ENCODE data around the gene SCAMP2.

Gene SCAMP2

GRCh38 chr15:74858369-74858740, 14.8 kb downstream of the SCAMP2 start:
- DNase-seq (ENCODE audit: low read depth): no peak

- DNase-seq (ENCODE audit: low read depth): no peak
Observed at GRCh38 chr15:74857671-74858368, 15.3 kb downstream of the SCAMP2 start.

DNA sequence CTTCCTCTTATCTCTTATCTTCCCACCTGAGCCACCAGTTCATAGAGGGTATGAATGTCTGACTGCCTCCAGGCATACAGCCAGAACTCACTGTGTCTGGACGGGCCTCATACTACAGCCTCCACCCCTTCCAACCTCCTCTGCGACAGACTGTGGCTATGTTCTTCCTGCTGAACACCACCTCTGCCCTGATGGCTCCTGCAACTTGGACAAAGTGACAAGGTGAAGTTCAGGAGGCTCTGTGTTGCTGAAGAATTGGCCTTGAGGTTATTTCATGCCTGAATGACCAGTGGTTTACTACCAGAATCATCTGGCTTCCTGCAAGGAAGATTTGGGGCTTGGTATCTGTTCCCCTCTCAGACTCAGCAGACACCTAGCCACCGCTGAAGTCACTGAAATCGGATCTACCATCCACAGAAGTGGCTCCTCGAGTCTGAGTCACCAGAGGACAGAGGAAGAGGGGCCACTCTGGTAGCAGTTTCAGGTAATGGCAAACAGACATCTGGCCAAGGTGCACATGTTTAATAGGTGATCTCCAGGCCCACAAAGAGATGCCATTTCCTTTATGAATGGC, 16.0 kb downstream of the SCAMP2 start:
- DNase-seq (ENCODE audit: low read depth): no peak

GRCh38 chr15:74856537-74856936, 16.6 kb downstream of the SCAMP2 start:
- DNase-seq (ENCODE audit: low read depth): no peak

DNA sequence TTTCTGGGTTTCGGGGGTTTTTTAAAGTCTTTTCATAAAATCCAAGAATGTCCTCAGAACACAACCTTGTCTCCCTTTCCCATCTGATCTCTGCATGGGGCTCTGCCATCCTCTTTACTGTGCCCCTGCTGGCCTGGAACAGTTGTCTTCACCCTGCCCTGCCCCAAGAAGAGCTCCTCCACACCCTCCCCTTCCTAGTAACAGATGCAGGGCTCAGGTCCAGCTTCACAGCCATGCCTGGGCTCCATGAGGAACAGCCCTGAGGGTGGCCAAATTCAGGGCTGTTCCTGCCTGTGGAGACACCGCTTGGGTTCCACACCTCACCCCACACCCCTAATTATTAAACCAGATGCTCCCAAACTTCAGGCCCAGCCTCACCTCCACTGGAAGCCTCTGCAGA, 17.3 kb downstream of the SCAMP2 start:
- no peak for DNase-seq (ENCODE audit: low read depth)

- DNase-seq (ENCODE audit: low read depth): no peak
Observed at GRCh38 chr15:74854453-74855022, 18.6 kb downstream of the SCAMP2 start.

DNA sequence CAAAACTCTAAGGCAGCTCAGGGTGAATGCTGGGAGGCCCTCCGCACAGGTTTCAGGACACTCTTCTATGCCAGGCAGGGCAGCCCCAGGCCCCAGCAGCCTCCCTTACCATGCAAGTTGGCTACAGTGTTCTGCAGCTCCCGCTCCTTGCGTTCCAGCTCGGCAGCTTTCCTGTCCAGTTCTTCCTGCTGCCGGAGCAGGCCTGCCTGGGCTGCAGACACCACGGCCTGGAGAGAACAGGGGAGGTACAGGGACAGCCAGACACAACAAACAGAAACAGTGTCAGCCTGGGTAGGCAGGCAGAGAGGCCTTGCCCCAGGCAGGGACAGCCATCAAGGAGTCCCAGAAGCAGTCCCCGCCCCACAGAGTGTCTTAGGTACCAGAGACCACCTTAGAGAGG, 21.2 kb downstream of the SCAMP2 start:
- no peak for DNase-seq (ENCODE audit: low read depth)

DNA sequence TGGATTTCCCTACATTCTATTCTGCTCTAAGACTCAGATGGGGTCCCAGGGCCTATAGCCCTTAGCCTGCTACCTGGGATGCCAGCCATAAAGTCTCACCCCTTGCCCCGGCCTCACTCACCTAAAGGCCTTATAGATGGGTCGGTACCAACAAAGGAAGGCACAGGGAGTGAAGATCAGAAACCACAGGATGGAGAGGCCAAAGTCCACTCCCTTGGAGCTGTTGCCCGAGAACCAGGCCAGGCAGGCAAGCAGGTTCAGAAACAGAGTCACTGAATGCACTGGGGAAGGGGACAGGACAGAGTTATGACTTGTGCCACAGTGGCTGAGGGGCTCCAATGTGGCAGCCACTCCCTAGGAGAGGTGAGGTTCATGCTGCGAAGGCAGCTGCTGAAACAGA, 22.8 kb downstream of the SCAMP2 start:
- no peak for DNase-seq (ENCODE audit: low read depth)

GRCh38 chr15:74847432-74847831, 25.7 kb downstream of the SCAMP2 start:
- DNase-seq (ENCODE audit: low read depth): no peak

DNA sequence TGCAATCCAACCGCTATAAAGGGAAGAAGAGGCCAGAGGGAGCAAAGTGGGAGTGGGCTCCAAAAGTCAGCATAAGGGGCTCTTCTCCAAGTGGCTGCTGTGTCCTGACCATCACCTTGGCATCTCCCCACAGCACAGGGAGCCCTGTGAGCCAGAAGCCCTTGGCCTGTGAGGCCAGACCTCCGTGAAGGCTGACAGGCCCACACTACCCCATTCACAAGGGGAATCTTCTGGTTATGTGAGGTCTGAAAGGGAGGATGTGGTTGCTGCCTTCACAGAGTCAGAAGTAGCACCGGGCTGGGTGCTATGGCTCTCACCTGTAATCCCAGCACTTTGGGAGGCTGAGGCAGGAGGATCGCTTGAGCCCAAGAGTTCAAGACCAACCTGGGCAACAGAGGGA, 27.6 kb downstream of the SCAMP2 start:
- no peak for DNase-seq (ENCODE audit: low read depth)

GRCh38 chr15:74845208-74845568, 28.0 kb downstream of the SCAMP2 start:
- peak; percentile 19 for DNase-seq (ENCODE audit: low read depth)

DNA sequence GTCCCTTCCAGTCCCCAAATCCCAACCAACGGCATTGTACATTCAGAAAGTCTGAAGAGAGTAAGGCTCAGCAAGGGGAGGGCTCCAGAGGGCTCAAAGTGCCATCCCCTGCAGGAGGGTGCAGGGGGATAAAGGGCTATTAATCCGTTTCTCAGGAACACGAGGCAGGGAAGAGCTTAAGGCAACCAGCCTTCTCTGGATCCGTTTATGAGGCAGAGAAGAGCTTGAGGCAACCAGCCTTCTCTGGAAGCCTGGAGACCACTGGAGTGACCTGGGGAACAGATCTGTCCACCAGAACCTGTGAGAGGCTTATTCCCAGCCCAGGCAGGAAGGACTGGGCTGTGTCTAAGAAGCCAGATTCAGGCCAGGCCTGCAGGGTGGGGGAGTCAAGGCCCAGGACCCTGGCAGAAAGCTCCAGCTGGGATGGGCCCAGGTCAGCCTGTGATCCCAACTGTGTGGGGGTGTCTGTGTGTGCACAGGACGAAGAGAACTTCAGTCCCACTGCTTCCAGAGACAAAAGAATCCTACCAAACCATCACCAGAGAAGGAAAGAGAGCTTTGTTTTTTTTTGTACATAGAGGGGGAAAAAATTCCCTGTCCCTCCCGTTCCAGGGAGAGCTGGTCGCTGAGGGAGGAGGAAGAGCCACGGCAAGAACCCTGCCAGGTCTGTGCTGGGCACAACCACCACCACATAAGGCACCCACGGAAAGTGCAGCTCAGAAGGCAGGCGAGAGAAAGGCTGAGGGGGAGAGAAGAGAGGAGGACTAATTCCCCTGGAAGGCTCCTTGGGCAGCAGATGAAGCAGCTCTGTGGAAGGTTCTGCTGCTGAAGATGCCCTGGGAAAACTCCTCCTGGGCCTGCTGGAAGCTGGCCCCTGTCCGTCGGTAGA, 28.6 kb downstream of the SCAMP2 start:
- no peak for DNase-seq (ENCODE audit: low read depth)

DNA sequence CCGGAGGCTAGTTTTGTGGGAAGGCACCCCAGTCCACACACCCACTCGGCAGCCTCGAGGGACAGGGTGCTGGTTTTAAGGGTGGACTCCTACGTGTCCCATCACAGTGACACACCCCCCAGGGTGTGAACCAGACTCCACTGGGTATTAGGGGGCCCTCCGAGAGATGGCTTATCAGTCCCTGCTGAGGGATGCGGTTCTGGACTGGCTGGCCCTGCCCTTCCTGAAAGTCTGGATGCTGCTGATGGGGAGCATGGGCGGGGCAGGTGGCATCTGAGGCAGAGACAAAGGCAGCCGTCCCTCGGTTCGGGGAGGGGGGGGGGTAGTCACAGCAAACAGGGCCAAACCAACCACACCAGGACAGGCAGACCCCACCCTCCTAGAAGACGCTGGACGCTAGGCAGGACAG, 29.3 kb downstream of the SCAMP2 start:
- DNase-seq (ENCODE audit: low read depth): no peak

GRCh38 chr15:74843445-74843828, 29.7 kb downstream of the SCAMP2 start:
- DNase-seq (ENCODE audit: low read depth): no peak

GRCh38 chr15:74842581-74843444, 30.4 kb downstream of the SCAMP2 start, which contains the start of gene ULK3:
Gene ULK3, minus strand, starts transcription at chr15:74843156. Its CDS starts 51 bp downstream, at chr15:74843105.
- DNase-seq (ENCODE audit: low read depth): peak; percentile 92

DNA sequence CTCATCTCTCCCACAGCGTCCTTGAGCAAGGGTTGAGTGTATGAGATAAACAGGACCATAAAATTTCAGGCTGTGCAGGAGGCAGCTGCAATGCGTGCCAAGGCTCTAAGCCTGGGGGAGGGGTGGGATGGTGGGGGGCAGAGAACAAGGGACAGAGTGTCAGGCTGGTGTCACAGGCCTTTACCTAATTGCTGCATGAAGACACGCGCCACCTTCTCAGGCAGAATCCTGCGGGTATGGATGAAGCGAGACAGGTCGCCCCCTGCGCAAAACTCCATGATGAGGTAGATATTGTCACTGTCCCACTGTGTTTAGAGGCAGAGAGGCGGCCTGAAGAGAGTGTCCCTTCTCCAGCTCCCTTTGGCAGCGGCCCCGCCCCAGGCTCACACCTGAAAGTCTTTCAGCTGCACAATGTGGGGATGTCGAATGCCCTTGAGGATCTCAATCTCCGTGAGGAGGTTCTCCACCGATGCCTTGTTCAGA, 31.2 kb downstream of the SCAMP2 start:
- no peak for DNase-seq (ENCODE audit: low read depth)

DNA sequence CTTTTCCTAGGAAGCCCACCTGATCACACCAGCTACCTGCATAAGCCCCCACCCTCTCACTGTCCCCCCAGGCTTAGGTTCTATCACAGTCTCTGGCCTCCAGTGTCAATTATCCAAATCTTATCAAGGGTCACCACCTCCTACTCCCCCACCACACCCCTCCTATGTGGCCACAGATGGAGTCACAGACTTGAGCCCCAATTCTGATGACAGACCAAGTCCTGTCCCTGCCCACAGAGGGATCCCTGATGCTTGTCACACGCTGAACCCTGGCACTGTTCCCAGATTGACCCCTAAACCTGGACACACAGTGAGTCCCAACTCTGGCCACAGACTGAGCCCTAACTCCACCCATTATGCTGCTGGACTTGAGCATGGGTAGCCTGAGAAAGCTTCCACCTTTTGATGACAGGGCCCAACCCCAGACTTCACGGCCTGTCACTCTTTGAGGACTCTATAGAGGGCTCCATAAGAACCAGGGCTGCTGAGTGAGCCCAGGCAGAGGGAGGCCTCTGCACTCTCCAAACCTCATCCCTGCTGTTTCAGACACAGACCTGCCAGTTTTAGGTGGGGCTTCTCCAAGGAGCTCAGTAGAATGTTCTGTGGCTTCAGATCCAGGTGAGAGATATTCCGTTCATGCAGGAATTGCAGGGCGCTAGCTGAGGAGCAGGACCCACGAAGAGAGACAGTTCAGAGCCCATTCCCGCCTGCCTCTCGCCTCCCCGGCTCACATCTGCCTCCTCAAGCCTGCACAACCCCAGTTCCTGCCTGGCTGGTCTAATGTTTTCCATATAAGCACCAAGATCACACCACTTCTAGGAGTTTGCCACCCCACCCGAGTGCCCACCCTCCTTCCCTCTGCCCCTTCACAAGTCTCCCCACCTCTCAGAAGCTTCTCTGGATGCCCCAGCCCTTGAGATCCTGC, 32.1 kb downstream of the SCAMP2 start:
- DNase-seq (ENCODE audit: low read depth): no peak

DNA sequence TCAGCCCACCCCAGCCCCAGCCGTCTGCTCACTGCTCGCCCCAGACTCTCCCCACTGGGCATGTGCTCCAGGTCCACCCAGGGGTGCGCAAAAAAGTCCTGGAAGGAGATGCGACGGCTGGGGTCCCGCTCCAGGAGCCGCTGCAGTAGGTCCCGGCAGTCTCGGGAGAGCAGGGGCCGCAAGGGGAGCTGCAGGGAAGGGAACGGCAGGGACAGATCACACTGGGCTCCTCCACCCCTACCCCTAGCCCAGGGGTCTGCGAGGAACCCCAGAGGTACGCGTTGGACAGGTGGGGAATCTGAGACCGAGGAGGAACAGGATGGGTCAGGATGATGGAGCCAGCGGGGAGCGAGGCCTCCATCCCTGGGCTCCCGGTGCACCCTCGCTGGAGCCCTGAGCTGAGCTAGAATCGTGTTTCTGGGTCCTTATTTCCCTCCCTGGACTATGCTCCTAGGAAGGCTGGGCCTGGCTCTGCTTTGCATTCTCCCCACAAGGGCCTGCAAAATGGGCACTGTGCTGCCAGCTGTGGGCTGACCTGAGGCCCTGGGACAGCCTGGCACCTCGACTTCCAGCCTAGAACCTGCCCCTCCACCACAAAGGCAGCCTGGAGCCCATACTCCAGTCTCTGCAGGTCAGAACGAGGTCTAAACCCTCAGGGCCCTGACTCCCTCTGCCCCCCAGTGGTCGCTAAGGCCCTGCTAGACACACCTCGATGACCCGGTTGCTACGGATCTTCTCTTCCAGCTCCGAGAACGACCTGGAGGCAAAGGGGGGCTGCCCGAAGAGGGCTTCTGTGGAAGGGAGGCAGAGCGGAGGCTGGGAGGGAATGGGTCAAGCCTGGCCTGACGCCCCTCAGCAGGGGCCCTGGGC, 33.4 kb downstream of the SCAMP2 start:
- no peak for DNase-seq (ENCODE audit: low read depth)

GRCh38 chr15:74838746-74839525, 34.2 kb downstream of the SCAMP2 start:
- no peak for DNase-seq (ENCODE audit: low read depth)

All from activated T-helper 9 cell treated with anti-CD3 and anti-CD28 coated beads, Interleukin-2, amount 50 U/mL, for 16 hours (primary cell).